OCI-LY7 (cell line): Measurements from ENCODE around the gene NUP133. TPM values are rescaled to one million over a fixed set of nuclear protein-coding genes. Genes with fewer than 3 reads are reported as not detected.

Experiments used
- BruUV-seq: library from RNA; stranded (reverse); fragments of 400-500 nt; replicated peaks from 2 replicates; lab custom pipeline; 2021; lab: Mats Ljungman, UMichigan
- CTCF ChIA-PET: fragments of 300-600 bp; sonication (Branson Sonifier 250); formaldehyde crosslinking; loops from one replicate; lab custom pipeline; 2022; ENCODE audit warnings: antibody characterized with exemption; ENCODE audit not compliant: unreplicated experiment; lab: Charles Lee
- POLR2A ChIA-PET: fragments of 300-600 bp; sonication (Branson Sonifier 250); formaldehyde crosslinking; loops from one replicate; lab custom pipeline; 2022; ENCODE audit warnings: antibody characterized with exemption; lab: Charles Lee
- DNase-seq: peaks from one replicate; pipeline ENCODE4 v3.0.0-alpha.2; 2015; ENCODE audit warnings: low spot score
- H2AFZ ChIP-seq: fragments of 200-600 bp; sonication (generic), shearing (Covaris generic); 2 replicates; pipeline ENCODE4 v1.6.1; 2014; ENCODE audit warnings: mild to moderate bottlenecking, antibody characterized with exemption, low read length, moderate library complexity
- H3K27ac ChIP-seq: fragments of 200-600 bp; sonication (generic); 2 replicates; pipeline ENCODE4 v1.5.1; 2014; ENCODE audit warnings: mixed run types, low read depth, mild to moderate bottlenecking, moderate library complexity, low read length, inconsistent platforms; ENCODE audit not compliant: poor library complexity, severe bottlenecking
- H3K36me3 ChIP-seq: fragments of 200-600 bp; sonication (generic); 2 replicates; pipeline ENCODE4 v1.6.1; 2014; ENCODE audit warnings: mild to moderate bottlenecking, antibody characterized with exemption, low read length, moderate library complexity, mixed read lengths; ENCODE audit not compliant: insufficient read depth
- H3K4me1 ChIP-seq: fragments of 200-600 bp; sonication (generic); 2 replicates; pipeline ENCODE4 v1.5.1; 2014; ENCODE audit warnings: mild to moderate bottlenecking, low read length; ENCODE audit not compliant: insufficient read depth, poor library complexity, severe bottlenecking
- H3K4me2 ChIP-seq: fragments of 200-600 bp; sonication (generic); 2 replicates; pipeline ENCODE4 v1.6.1; 2014; ENCODE audit warnings: mild to moderate bottlenecking, low read length
- H3K4me3 ChIP-seq: fragments of 200-600 bp; sonication (generic); 2 replicates; pipeline ENCODE4 v1.5.1; 2014; ENCODE audit warnings: mild to moderate bottlenecking, low read depth, low read length; ENCODE audit not compliant: poor library complexity, severe bottlenecking
- H3K79me2 ChIP-seq: fragments of 200-600 bp; sonication (generic); 2 replicates; pipeline ENCODE4 v1.6.1; 2016; ENCODE audit warnings: low read depth, mild to moderate bottlenecking, low read length, moderate library complexity, mixed read lengths; ENCODE audit not compliant: insufficient read depth
- H3K9me2 ChIP-seq: fragments of 200-600 bp; sonication (generic); 2 replicates; pipeline ENCODE4 v1.6.1; 2016; ENCODE audit warnings: mild to moderate bottlenecking, low read length, mixed read lengths; ENCODE audit not compliant: insufficient read depth
- H3K9me3 ChIP-seq: fragments of 200-600 bp; sonication (generic); 2 replicates; pipeline ENCODE4 v1.6.1; 2014; ENCODE audit warnings: mild to moderate bottlenecking, mixed run types, low read length, mixed read lengths
- H4K20me1 ChIP-seq: fragments of 200-600 bp; sonication (generic); 2 replicates; pipeline ENCODE4 v1.6.1; 2014; ENCODE audit warnings: mild to moderate bottlenecking, antibody characterized with exemption, low read length, moderate library complexity, mixed read lengths; ENCODE audit not compliant: insufficient read depth
- CTCF ChIP-seq: fragments of 200-600 bp; sonication (generic); conservative IDR thresholded peaks from 2 replicates; pipeline ENCODE4 v1.5.1; 2014; ENCODE audit warnings: mild to moderate bottlenecking, antibody characterized with exemption, low read length, moderate library complexity, mixed read lengths
- EZH2phosphoT487 ChIP-seq: fragments of 200-600 bp; sonication (generic); IDR thresholded peaks from 2 replicates; pipeline ENCODE4 v1.6.1; 2018; ENCODE audit warnings: low read depth, borderline replicate concordance, mild to moderate bottlenecking, mixed run types, antibody characterized with exemption, low read length, moderate library complexity, mixed read lengths
- intact Hi-C: fragments of 100-400 bp; cut with micrococcal nuclease; formaldehyde crosslinking; loops from one replicate; pipeline ENCODE4 v1.10.0; 2022; ENCODE audit not compliant: unreplicated experiment
- total RNA-seq, 2 experiments: library from RNA; depleted of rRNA in 1 of 2; stranded (reverse); fragments of >200 nt in 1 of 2; shearing (Covaris generic) in 1 of 2; gene quantifications; 2 replicates each; pipeline ENCODE4 v1.2.3, GENCODE V29; 2014 to 2022

Gene NUP133
- total RNA-seq, 2 experiments from 2014 or later = 33.0 to 50.4 TPM

- peaks cover 65% of the 10 kb centered on the region for H3K36me3 ChIP-seq
- no TSS peak for BruUV-seq
- ChIA-PET POLR2A (no interaction called here), CTCF (no interaction called here)
- no peak for DNase-seq
- intact Hi-C loops = no loop called here
- H3K4me2 ChIP-seq = no peak overlapping the region
- no peaks in the 10 kb centered on the region for H3K9me2 ChIP-seq
- H3K27ac ChIP-seq = no peak overlapping the region
- H2AFZ ChIP-seq = no peak overlapping the region
- H3K4me3 ChIP-seq = no peak overlapping the region
- no peaks in the 10 kb centered on the region for H3K4me1 ChIP-seq
- H4K20me1 ChIP-seq = no peaks in the 10 kb centered on the region
- TF ChIP-seq EZH2phosphoT487 = no peak
- TF ChIP-seq CTCF = no peak
- H3K9me3 ChIP-seq = no peaks in the 10 kb centered on the region
- no peaks in the 10 kb centered on the region for H3K79me2 ChIP-seq
Observed at GRCh38 chr1:229448354-229448753, 59.8 kb downstream of the NUP133 start.

- no peak for DNase-seq
- CTCF ChIA-PET = no interaction called here
- TF ChIP-seq CTCF (no peak), EZH2phosphoT487 (no peak)
- H3K4me3 ChIP-seq = no peak overlapping the region
- POLR2A ChIA-PET = no interaction called here
- no peaks in the 10 kb centered on the region for H3K9me3 ChIP-seq
- no TSS peak for BruUV-seq
- intact Hi-C loops = no loop called here
- no peak overlapping the region for H3K27ac ChIP-seq
- H3K4me2 ChIP-seq = no peak overlapping the region
- H3K79me2 ChIP-seq = no peaks in the 10 kb centered on the region
- peaks cover 67% of the 10 kb centered on the region for H3K36me3 ChIP-seq
- H3K4me1 ChIP-seq = no peaks in the 10 kb centered on the region
- no peaks in the 10 kb centered on the region for H4K20me1 ChIP-seq
- no peak overlapping the region for H2AFZ ChIP-seq
- H3K9me2 ChIP-seq = no peaks in the 10 kb centered on the region
Observed at GRCh38 chr1:229447809-229448252, 60.3 kb downstream of the NUP133 start.

GRCh38 chr1:229445828-229446227, 62.3 kb downstream of the NUP133 start:
- DNase-seq = no peak
- POLR2A ChIA-PET = interaction anchor here (0.8 to 1.3 kb wide), 3 partner anchors 34 to 109 kb away, joined by 3 to 5 read pairs (median 4); no protein-coding TSS in a partner anchor
- Histone ChIP-seq H3K9me3 (no peaks in the 10 kb centered on the region), H3K9me2 (no peaks in the 10 kb centered on the region), H3K79me2 (no peaks in the 10 kb centered on the region), H3K27ac (no peak overlapping the region), H2AFZ (no peak overlapping the region), H4K20me1 (no peaks in the 10 kb centered on the region), H3K4me2 (no peak overlapping the region), H3K4me1 (no peaks in the 10 kb centered on the region), H3K36me3 (peaks cover 69% of the 10 kb centered on the region), H3K4me3 (no peak overlapping the region)
- intact Hi-C loops = no loop called here
- no peak for TF ChIP-seq CTCF
- no peak for TF ChIP-seq EZH2phosphoT487
- CTCF ChIA-PET = no interaction called here
- BruUV-seq = no TSS peak
